ENCODE results near the gene B4GALT1.

B4GALT1 gene

GRCh38 chr9:33167084-33167971 is at the start of gene B4GALT1:
Gene B4GALT1 (minus strand): TSS chr9:33167336. CDS start chr9:33167169, 167 bp downstream.
- Histone ChIP-seq H3K9me3 (ENCODE audit: control insufficient read depth, insufficient read depth, low read length) (no peaks in the 10 kb centered on the region), H3K9ac (ENCODE audit: low read depth, low read length) (peak within 1 kb of the TSS; percentile 83), H3K4me3 (ENCODE audit: low read depth, low read length) (peak within 1 kb of the TSS; percentile 71), H3K36me3 (ENCODE audit: control insufficient read depth, insufficient read depth, low read length) (no peaks in the 10 kb centered on the region), H3K27me3 (ENCODE audit: control insufficient read depth, insufficient read depth, low read length) (peaks cover 20% of the 10 kb centered on the region), H3K4me1 (ENCODE audit: control insufficient read depth, insufficient read depth, low read length) (peaks cover 11% of the 10 kb centered on the region)

GRCh38 chr9:33211695-33212393 is 44.7 kb upstream of the B4GALT1 start:
- Histone ChIP-seq H3K27me3 (ENCODE audit: control insufficient read depth, insufficient read depth, low read length) (no peaks in the 10 kb centered on the region), H3K9me3 (ENCODE audit: control insufficient read depth, insufficient read depth, low read length) (no peaks in the 10 kb centered on the region), H3K4me1 (ENCODE audit: control insufficient read depth, insufficient read depth, low read length) (no peaks in the 10 kb centered on the region), H3K36me3 (ENCODE audit: control insufficient read depth, insufficient read depth, low read length) (no peaks in the 10 kb centered on the region), H3K9ac (ENCODE audit: low read depth, low read length) (no peak overlapping the region), H3K4me3 (ENCODE audit: low read depth, low read length) (no peak overlapping the region)

- Histone ChIP-seq H3K4me1 (ENCODE audit: control insufficient read depth, insufficient read depth, low read length) (no peaks in the 10 kb centered on the region), H3K36me3 (ENCODE audit: control insufficient read depth, insufficient read depth, low read length) (no peaks in the 10 kb centered on the region), H3K9ac (ENCODE audit: low read depth, low read length) (no peak overlapping the region), H3K4me3 (ENCODE audit: low read depth, low read length) (no peak overlapping the region), H3K27me3 (ENCODE audit: control insufficient read depth, insufficient read depth, low read length) (no peaks in the 10 kb centered on the region), H3K9me3 (ENCODE audit: control insufficient read depth, insufficient read depth, low read length) (no peaks in the 10 kb centered on the region)
These were observed 43.0 kb upstream of the B4GALT1 start for GRCh38 chr9:33210006-33210715.

- no peak overlapping the region for H3K4me3 ChIP-seq (ENCODE audit: low read depth, low read length)
- no peak overlapping the region for H3K9ac ChIP-seq (ENCODE audit: low read depth, low read length)
- no peaks in the 10 kb centered on the region for H3K36me3 ChIP-seq (ENCODE audit: control insufficient read depth, insufficient read depth, low read length)
- H3K4me1 ChIP-seq (ENCODE audit: control insufficient read depth, insufficient read depth, low read length) = no peaks in the 10 kb centered on the region
- H3K9me3 ChIP-seq (ENCODE audit: control insufficient read depth, insufficient read depth, low read length) = no peaks in the 10 kb centered on the region
- no peaks in the 10 kb centered on the region for H3K27me3 ChIP-seq (ENCODE audit: control insufficient read depth, insufficient read depth, low read length)
These were observed 42.3 kb upstream of the B4GALT1 start for GRCh38 chr9:33209394-33209793.

DNA sequence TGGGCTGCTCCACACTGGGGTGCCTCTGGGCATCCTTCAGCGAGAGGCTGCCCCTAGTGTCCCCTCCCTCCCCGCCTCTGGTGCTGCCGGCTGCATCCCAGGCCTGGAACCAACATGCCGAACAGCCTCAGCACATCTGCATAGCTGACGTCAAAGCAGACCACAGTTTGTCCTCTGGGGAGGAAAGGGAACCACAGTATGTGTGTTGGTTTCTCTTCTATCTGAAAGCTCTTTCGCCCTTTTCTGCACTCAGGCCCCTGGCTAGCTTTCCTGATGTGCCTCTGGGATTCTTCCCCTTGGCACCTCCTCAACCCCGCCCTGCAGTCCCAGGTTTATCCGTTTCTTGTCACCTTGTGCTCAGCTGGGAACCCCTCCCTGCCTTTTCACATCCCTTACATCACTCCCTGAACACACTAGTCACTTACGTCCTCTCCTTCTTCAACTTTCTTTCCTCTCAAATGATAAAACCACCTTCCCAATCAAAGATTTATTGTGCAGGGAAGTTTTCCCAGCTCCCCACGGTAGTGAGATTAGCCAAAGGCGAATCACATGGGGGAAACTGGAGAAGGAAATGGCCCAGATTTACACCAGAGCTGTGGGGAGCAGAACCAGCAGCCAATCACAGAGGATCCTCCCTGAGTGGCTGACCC is 35.5 kb upstream of the B4GALT1 start:
- no peaks in the 10 kb centered on the region for H3K4me1 ChIP-seq (ENCODE audit: control insufficient read depth, insufficient read depth, low read length)
- no peaks in the 10 kb centered on the region for H3K36me3 ChIP-seq (ENCODE audit: control insufficient read depth, insufficient read depth, low read length)
- no peak overlapping the region for H3K4me3 ChIP-seq (ENCODE audit: low read depth, low read length)
- H3K9me3 ChIP-seq (ENCODE audit: control insufficient read depth, insufficient read depth, low read length) = no peaks in the 10 kb centered on the region
- no peak overlapping the region for H3K9ac ChIP-seq (ENCODE audit: low read depth, low read length)
- no peaks in the 10 kb centered on the region for H3K27me3 ChIP-seq (ENCODE audit: control insufficient read depth, insufficient read depth, low read length)

GRCh38 chr9:33202018-33202417 is 34.9 kb upstream of the B4GALT1 start:
- H3K9me3 ChIP-seq (ENCODE audit: control insufficient read depth, insufficient read depth, low read length) = no peaks in the 10 kb centered on the region
- no peaks in the 10 kb centered on the region for H3K27me3 ChIP-seq (ENCODE audit: control insufficient read depth, insufficient read depth, low read length)
- no peaks in the 10 kb centered on the region for H3K4me1 ChIP-seq (ENCODE audit: control insufficient read depth, insufficient read depth, low read length)
- no peak overlapping the region for H3K4me3 ChIP-seq (ENCODE audit: low read depth, low read length)
- H3K9ac ChIP-seq (ENCODE audit: low read depth, low read length) = no peak overlapping the region
- no peaks in the 10 kb centered on the region for H3K36me3 ChIP-seq (ENCODE audit: control insufficient read depth, insufficient read depth, low read length)

GRCh38 chr9:33198165-33198564 is 31.0 kb upstream of the B4GALT1 start:
- Histone ChIP-seq H3K27me3 (ENCODE audit: control insufficient read depth, insufficient read depth, low read length) (no peaks in the 10 kb centered on the region), H3K4me1 (ENCODE audit: control insufficient read depth, insufficient read depth, low read length) (no peaks in the 10 kb centered on the region), H3K4me3 (ENCODE audit: low read depth, low read length) (no peak overlapping the region), H3K9me3 (ENCODE audit: control insufficient read depth, insufficient read depth, low read length) (no peaks in the 10 kb centered on the region), H3K36me3 (ENCODE audit: control insufficient read depth, insufficient read depth, low read length) (no peaks in the 10 kb centered on the region), H3K9ac (ENCODE audit: low read depth, low read length) (no peak overlapping the region)

DNA sequence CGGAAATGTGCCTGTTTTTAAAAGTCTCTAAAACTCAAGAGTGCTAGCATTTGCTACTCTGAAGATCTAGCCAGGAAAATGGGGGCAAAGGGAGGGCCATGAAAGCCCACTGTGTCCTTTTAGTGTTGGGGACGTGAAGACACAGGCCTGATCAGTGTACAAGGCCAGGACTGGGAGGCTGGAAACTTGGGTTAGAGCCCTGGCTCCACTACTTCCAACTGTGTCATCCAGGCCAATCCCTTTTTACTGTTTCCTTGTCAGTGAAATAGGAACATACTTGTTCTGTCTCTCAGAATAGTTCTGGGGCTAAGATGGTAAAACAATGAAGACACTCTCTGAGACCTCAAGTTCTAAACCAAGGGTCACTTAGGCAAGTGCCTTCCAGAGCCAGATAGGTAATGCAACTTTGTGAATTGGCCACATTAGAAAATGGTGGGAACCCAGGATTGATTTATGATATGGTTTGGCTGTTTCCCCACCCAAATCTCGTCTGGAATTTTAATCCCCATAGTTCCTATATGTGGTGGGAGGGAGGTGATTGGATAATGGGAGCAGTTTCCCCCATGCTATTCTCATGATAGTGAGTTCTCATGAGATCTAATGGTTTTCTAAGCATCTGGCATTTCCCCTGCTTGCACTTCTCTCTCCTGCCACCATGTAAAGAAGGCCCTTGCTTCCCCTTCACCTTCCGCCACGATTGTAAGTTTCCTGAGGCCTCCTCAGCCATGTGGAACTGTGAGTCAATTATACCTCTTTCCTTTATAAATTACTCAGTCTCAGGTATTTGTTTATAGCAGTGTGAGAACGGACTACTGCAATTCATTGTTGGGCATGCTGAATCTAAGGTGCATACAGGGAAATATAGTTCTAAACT is 30.4 kb upstream of the B4GALT1 start:
- H3K4me3 ChIP-seq (ENCODE audit: low read depth, low read length) = no peak overlapping the region
- H3K27me3 ChIP-seq (ENCODE audit: control insufficient read depth, insufficient read depth, low read length) = no peaks in the 10 kb centered on the region
- H3K36me3 ChIP-seq (ENCODE audit: control insufficient read depth, insufficient read depth, low read length) = no peaks in the 10 kb centered on the region
- H3K9ac ChIP-seq (ENCODE audit: low read depth, low read length) = no peak overlapping the region
- no peaks in the 10 kb centered on the region for H3K9me3 ChIP-seq (ENCODE audit: control insufficient read depth, insufficient read depth, low read length)
- no peaks in the 10 kb centered on the region for H3K4me1 ChIP-seq (ENCODE audit: control insufficient read depth, insufficient read depth, low read length)

DNA sequence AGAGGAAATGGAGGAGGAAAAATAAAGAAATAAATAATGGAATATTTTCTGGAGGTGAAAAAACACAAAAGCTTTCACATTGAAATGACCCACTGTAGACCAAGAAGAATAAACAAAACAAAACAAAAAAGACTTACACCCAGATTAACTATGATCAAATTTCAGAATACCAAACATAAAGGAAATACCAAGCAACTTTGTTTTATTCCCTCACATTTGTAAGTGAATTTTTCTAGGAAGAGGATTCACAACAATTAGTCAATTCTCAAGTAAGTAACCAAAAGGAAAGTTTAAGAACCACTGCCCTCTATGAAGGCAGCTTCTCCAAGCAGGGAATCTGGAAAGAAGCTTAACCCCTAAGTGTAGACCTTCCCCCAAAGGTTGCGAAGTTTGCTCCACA is 29.6 kb upstream of the B4GALT1 start:
- Histone ChIP-seq H3K4me1 (ENCODE audit: control insufficient read depth, insufficient read depth, low read length) (no peaks in the 10 kb centered on the region), H3K9me3 (ENCODE audit: control insufficient read depth, insufficient read depth, low read length) (no peaks in the 10 kb centered on the region), H3K4me3 (ENCODE audit: low read depth, low read length) (no peak overlapping the region), H3K27me3 (ENCODE audit: control insufficient read depth, insufficient read depth, low read length) (no peaks in the 10 kb centered on the region), H3K9ac (ENCODE audit: low read depth, low read length) (no peak overlapping the region), H3K36me3 (ENCODE audit: control insufficient read depth, insufficient read depth, low read length) (no peaks in the 10 kb centered on the region)

GRCh38 chr9:33193818-33194217 is 26.7 kb upstream of the B4GALT1 start:
- Histone ChIP-seq H3K36me3 (ENCODE audit: control insufficient read depth, insufficient read depth, low read length) (no peaks in the 10 kb centered on the region), H3K27me3 (ENCODE audit: control insufficient read depth, insufficient read depth, low read length) (no peaks in the 10 kb centered on the region), H3K4me1 (ENCODE audit: control insufficient read depth, insufficient read depth, low read length) (no peaks in the 10 kb centered on the region), H3K9ac (ENCODE audit: low read depth, low read length) (no peak overlapping the region), H3K9me3 (ENCODE audit: control insufficient read depth, insufficient read depth, low read length) (no peaks in the 10 kb centered on the region), H3K4me3 (ENCODE audit: low read depth, low read length) (no peak overlapping the region)
